Smooth muscle cell (in vitro differentiated cells): ENCODE measurements around the gene CA6. TPM values are rescaled to one million over a fixed set of nuclear protein-coding genes. Genes with fewer than 3 reads are reported as not detected.
"Not testable (repeated sequence)": the region's sequence is repeated elsewhere in the genome, so short reads cannot be mapped to it uniquely, and the experiment has no call there.

Source experiments
- DNase-seq: peaks from one replicate; lab custom pipeline; 2025; ENCODE audit not compliant: unreplicated experiment; lab: John Stamatoyannopoulos, UW
- H2AFZ ChIP-seq: fragments of 200-600 bp; sonication (generic); 2 replicates; pipeline ENCODE4 v1.6.0; 2016; ENCODE audit warnings: antibody characterized with exemption, low read depth, mild to moderate bottlenecking
- H3F3A ChIP-seq: fragments of 200-600 bp; sonication (generic); 2 replicates; pipeline ENCODE4 v1.6.0; 2017; ENCODE audit warnings: antibody characterized with exemption, low read depth
- H3K27ac ChIP-seq: fragments of 200-600 bp; sonication (generic); 2 replicates; pipeline ENCODE4 v1.5.1; 2016; ENCODE audit warnings: low read depth, mild to moderate bottlenecking
- H3K27me3 ChIP-seq: fragments of 200-600 bp; sonication (generic); 2 replicates; pipeline ENCODE4 v1.6.1; 2016; ENCODE audit warnings: low read depth, mild to moderate bottlenecking
- H3K36me3 ChIP-seq: fragments of 200-600 bp; sonication (generic); 2 replicates; pipeline ENCODE4 v1.5.1; 2016; ENCODE audit warnings: low read depth
- H3K4me1 ChIP-seq: fragments of 200-600 bp; sonication (generic); 2 replicates; pipeline ENCODE4 v1.5.1; 2016; ENCODE audit warnings: low read depth
- H3K4me2 ChIP-seq: fragments of 200-600 bp; sonication (generic); 2 replicates; pipeline ENCODE4 v1.6.0; 2016; ENCODE audit warnings: mild to moderate bottlenecking
- H3K4me3 ChIP-seq: fragments of 200-600 bp; sonication (generic); 2 replicates; pipeline ENCODE4 v1.5.1; 2016; ENCODE audit warnings: mild to moderate bottlenecking
- H3K79me2 ChIP-seq: fragments of 200-600 bp; sonication (generic); 2 replicates; pipeline ENCODE4 v1.6.0; 2016; ENCODE audit warnings: low read depth, mild to moderate bottlenecking
- H3K9ac ChIP-seq: fragments of 200-600 bp; sonication (generic); 2 replicates; pipeline ENCODE4 v1.6.0; 2016; ENCODE audit warnings: low read depth
- H3K9me3 ChIP-seq: fragments of 200-600 bp; sonication (generic); replicated peaks from 2 replicates; pipeline ENCODE4 v1.5.1; 2016; ENCODE audit warnings: low read depth
- H4K20me1 ChIP-seq: fragments of 200-600 bp; sonication (generic); 2 replicates; pipeline ENCODE4 v1.6.0; 2016; ENCODE audit warnings: low read depth
- WGBS: methylation state at CpG from one replicate; pipeline ENCODE4 v1.1.7; 2016; ENCODE audit warnings: low lambda C conversion rate; 5-methylcytosine and 5-hydroxymethylcytosine counted together
- polyA plus RNA-seq: library from polyadenylated mRNA; unstranded; fragments of >200 nt; fragmentation: Nextera tagmentation; extraction: Ambion mirVana; gene quantifications from 2 replicates; pipeline ENCODE4 v1.2.1, GENCODE V29; 2016
- total RNA-seq: library from RNA; depleted of rRNA; stranded (reverse); fragments of >200 nt; gene quantifications from 2 replicates; pipeline ENCODE4 v1.2.3, GENCODE V29; 2014
- TF ChIP-seq, protein P1 (sequence below): fragments of 200-600 bp; sonication (generic); IDR thresholded peaks from 2 replicates; pipeline ENCODE4 v1.5.1; 2017; ENCODE audit warnings: borderline replicate concordance, mild to moderate bottlenecking, antibody characterized with exemption; ENCODE audit not compliant: insufficient read depth, poor library complexity, severe bottlenecking

Gene CA6
- total and polyA plus RNA-seq, 2 experiments from 2014 or later = not detected

GRCh38 chr1:8966606-8967005 lies 20.9 kb downstream of the CA6 start:
- no peaks in the 10 kb centered on the region for H3K9me3 ChIP-seq
- no peak overlapping the region for H3K9ac ChIP-seq
- no peaks in the 10 kb centered on the region for H3F3A ChIP-seq
- H3K79me2 ChIP-seq = no peaks in the 10 kb centered on the region
- no peak overlapping the region for H3K27ac ChIP-seq
- H3K27me3 ChIP-seq = no peaks in the 10 kb centered on the region
- H4K20me1 ChIP-seq = no peaks in the 10 kb centered on the region
- no peaks in the 10 kb centered on the region for H3K36me3 ChIP-seq
- no peak overlapping the region for H3K4me3 ChIP-seq
- H3K4me1 ChIP-seq = no peaks in the 10 kb centered on the region
- whole genome bisulfite sequencing = 97% methylated on average over 4 of the region's 4 CpGs
- no peak for DNase-seq
- TF ChIP-seq, protein P1, sequence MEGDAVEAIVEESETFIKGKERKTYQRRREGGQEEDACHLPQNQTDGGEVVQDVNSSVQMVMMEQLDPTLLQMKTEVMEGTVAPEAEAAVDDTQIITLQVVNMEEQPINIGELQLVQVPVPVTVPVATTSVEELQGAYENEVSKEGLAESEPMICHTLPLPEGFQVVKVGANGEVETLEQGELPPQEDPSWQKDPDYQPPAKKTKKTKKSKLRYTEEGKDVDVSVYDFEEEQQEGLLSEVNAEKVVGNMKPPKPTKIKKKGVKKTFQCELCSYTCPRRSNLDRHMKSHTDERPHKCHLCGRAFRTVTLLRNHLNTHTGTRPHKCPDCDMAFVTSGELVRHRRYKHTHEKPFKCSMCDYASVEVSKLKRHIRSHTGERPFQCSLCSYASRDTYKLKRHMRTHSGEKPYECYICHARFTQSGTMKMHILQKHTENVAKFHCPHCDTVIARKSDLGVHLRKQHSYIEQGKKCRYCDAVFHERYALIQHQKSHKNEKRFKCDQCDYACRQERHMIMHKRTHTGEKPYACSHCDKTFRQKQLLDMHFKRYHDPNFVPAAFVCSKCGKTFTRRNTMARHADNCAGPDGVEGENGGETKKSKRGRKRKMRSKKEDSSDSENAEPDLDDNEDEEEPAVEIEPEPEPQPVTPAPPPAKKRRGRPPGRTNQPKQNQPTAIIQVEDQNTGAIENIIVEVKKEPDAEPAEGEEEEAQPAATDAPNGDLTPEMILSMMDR = no peak
- H3K4me2 ChIP-seq = no peak overlapping the region
- no peak overlapping the region for H2AFZ ChIP-seq

- not testable (repeated sequence) for H2AFZ ChIP-seq, H3K79me2 ChIP-seq, H3K4me1 ChIP-seq, H3K4me3 ChIP-seq, H4K20me1 ChIP-seq, H3K9ac ChIP-seq, DNase-seq, H3K27ac ChIP-seq, H3K9me3 ChIP-seq, H3K27me3 ChIP-seq, H3K4me2 ChIP-seq, H3F3A ChIP-seq, H3K36me3 ChIP-seq
- WGBS = 96% methylated on average over 9 of the region's 9 CpGs
Measured at GRCh38 chr1:8968902-8969301, 23.2 kb downstream of the CA6 start.

GRCh38 chr1:8969937-8970336 lies 24.3 kb downstream of the CA6 start:
- no peaks in the 10 kb centered on the region for H3K4me1 ChIP-seq
- H3K36me3 ChIP-seq = no peaks in the 10 kb centered on the region
- no peaks in the 10 kb centered on the region for H3F3A ChIP-seq
- H3K27me3 ChIP-seq = no peaks in the 10 kb centered on the region
- no peak overlapping the region for H3K4me2 ChIP-seq
- H3K27ac ChIP-seq = no peak overlapping the region
- DNase-seq = no peak
- no peaks in the 10 kb centered on the region for H3K9me3 ChIP-seq
- H3K79me2 ChIP-seq = no peaks in the 10 kb centered on the region
- no peak overlapping the region for H3K9ac ChIP-seq
- no peaks in the 10 kb centered on the region for H4K20me1 ChIP-seq
- TF ChIP-seq, protein P1 = no peak
- whole genome bisulfite sequencing = 98% methylated on average over 7 of the region's 7 CpGs
- no peak overlapping the region for H2AFZ ChIP-seq
- H3K4me3 ChIP-seq = no peak overlapping the region

DNA sequence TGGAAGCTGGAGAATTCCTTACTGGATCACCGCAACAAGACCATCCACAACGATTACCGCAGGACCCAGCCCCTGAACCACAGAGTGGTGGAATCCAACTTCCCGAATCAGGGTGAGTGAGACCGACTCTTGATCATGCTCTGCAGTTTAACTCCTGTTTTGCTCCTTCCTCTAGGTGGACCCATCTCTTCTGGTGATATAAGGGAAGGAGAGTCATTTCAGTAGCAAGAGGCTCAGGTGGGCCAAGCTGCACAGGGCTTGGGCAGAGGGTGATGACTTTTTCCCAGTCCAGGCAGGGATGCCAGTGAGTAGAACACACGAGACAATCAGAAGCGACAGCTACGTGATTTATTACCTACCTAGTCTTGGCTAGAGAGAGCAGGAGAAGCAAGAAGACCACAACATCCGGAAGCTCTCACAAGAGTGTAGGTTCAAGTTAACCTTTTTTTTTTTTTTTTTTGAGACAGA lies 25.2 kb downstream of the CA6 start:
- no peaks in the 10 kb centered on the region for H4K20me1 ChIP-seq
- H3K4me3 ChIP-seq = no peak overlapping the region
- DNase-seq = no peak
- no peaks in the 10 kb centered on the region for H3K36me3 ChIP-seq
- 85% methylated on average over 9 of the region's 9 CpGs for WGBS
- H3K4me1 ChIP-seq = no peaks in the 10 kb centered on the region
- no peak overlapping the region for H3K9ac ChIP-seq
- no peaks in the 10 kb centered on the region for H3F3A ChIP-seq
- no peaks in the 10 kb centered on the region for H3K27me3 ChIP-seq
- H3K4me2 ChIP-seq = no peak overlapping the region
- H2AFZ ChIP-seq = no peak overlapping the region
- H3K79me2 ChIP-seq = no peaks in the 10 kb centered on the region
- no peaks in the 10 kb centered on the region for H3K9me3 ChIP-seq
- no peak overlapping the region for H3K27ac ChIP-seq
- TF ChIP-seq, protein P1 = no peak
